Thoracic aorta (tissue), 2 donors: ENCODE results near the gene LHPP. TPM values are rescaled to one million over a fixed set of nuclear protein-coding genes. Genes with fewer than 3 reads are reported as not detected.
"Not testable (repeated sequence)": the region's sequence is repeated elsewhere in the genome, so short reads cannot be mapped to it uniquely, and the experiment has no call there.

Source experiments
- ATAC-seq: fragments of 150-250 bp; one replicate; pipeline ENCODE4 v1.8.0; 2017; ENCODE audit warnings: low read depth; ENCODE audit not compliant: insufficient number of reproducible peaks, low FRiP score
- DNase-seq: peaks from one replicate; pipeline ENCODE4 v3.0.0-alpha.2; 2020; ENCODE audit warnings: low spot score
- H3K27ac ChIP-seq, 2 donors: fragments of 200-600 bp; sonication (generic); 1 replicate in 1 of 2; 2 replicates in 1 of 2; pipeline ENCODE4 v1.5.1; 2016; ENCODE audit warnings: mild to moderate bottlenecking in 2 of 2, moderate library complexity in 2 of 2
- H3K27me3 ChIP-seq: fragments of 200-600 bp; sonication (generic); replicated peaks from 2 replicates; pipeline ENCODE4 v1.6.0; 2016; ENCODE audit warnings: mild to moderate bottlenecking; ENCODE audit not compliant: insufficient read depth
- H3K36me3 ChIP-seq: fragments of 200-600 bp; sonication (generic); one replicate; pipeline ENCODE4 v1.5.1; 2016
- H3K4me1 ChIP-seq, 2 donors: fragments of 200-600 bp; sonication (generic); 1 replicate in 1 of 2; 2 replicates in 1 of 2; pipeline versions ENCODE4 v1.5.1 to v1.6.0; 2016; ENCODE audit warnings: low read depth in 2 of 2, mild to moderate bottlenecking in 1 of 2; ENCODE audit not compliant: control insufficient read depth in 1 of 2
- H3K4me3 ChIP-seq: fragments of 200-600 bp; sonication (generic); 2 replicates; pipeline ENCODE4 v1.5.1; 2016; ENCODE audit warnings: mild to moderate bottlenecking
- H3K9me3 ChIP-seq: fragments of 200-600 bp; sonication (generic); 2 replicates; pipeline ENCODE4 v1.5.1; 2016
- total RNA-seq, 2 donors: library from RNA; depleted of rRNA; stranded (reverse); fragments of >200 nt; gene quantifications; one replicate each; pipeline versions ENCODE4 v1.1.0 to v1.2.3, GENCODE V29; 2016
- TF ChIP-seq, protein P1 (sequence below): fragments of 200-600 bp; sonication (generic); IDR thresholded peaks from one replicate; pipeline ENCODE4 v1.5.1; 2019; ENCODE audit warnings: antibody characterized with exemption

Gene LHPP
- total RNA-seq, 2 donors from 2014 or later: 7.2 to 24.1 TPM

- H3K27me3 ChIP-seq: no peaks in the 10 kb centered on the region
- no peaks in the 10 kb centered on the region for H3K36me3 ChIP-seq
- no peak overlapping the region for H3K27ac ChIP-seq
- no peaks in the 10 kb centered on the region for H3K4me1 ChIP-seq
- ATAC-seq: no peak
- H3K9me3 ChIP-seq: no peaks in the 10 kb centered on the region
- TF ChIP-seq, protein P1, sequence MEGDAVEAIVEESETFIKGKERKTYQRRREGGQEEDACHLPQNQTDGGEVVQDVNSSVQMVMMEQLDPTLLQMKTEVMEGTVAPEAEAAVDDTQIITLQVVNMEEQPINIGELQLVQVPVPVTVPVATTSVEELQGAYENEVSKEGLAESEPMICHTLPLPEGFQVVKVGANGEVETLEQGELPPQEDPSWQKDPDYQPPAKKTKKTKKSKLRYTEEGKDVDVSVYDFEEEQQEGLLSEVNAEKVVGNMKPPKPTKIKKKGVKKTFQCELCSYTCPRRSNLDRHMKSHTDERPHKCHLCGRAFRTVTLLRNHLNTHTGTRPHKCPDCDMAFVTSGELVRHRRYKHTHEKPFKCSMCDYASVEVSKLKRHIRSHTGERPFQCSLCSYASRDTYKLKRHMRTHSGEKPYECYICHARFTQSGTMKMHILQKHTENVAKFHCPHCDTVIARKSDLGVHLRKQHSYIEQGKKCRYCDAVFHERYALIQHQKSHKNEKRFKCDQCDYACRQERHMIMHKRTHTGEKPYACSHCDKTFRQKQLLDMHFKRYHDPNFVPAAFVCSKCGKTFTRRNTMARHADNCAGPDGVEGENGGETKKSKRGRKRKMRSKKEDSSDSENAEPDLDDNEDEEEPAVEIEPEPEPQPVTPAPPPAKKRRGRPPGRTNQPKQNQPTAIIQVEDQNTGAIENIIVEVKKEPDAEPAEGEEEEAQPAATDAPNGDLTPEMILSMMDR: no peak
- DNase-seq: no peak
- H3K4me3 ChIP-seq: no peak overlapping the region
Measured at GRCh38 chr10:124605856-124606812, 144.5 kb downstream of the LHPP start.

GRCh38 chr10:124606822-124607221, 145.2 kb downstream of the LHPP start:
- DNase-seq (no peak), ATAC-seq (no peak)
- Histone ChIP-seq H3K27me3 (no peaks in the 10 kb centered on the region), H3K9me3 (no peaks in the 10 kb centered on the region), H3K27ac (no peak overlapping the region), H3K4me3 (no peak overlapping the region), H3K36me3 (no peaks in the 10 kb centered on the region), H3K4me1 (no peaks in the 10 kb centered on the region)
- TF ChIP-seq, protein P1: no peak

- TF ChIP-seq, protein P1: no peak
- no peaks in the 10 kb centered on the region for H3K9me3 ChIP-seq
- peaks cover 0 to 1% of the 10 kb centered on the region in 2 donors for H3K4me1 ChIP-seq
- no peak overlapping the region for H3K4me3 ChIP-seq
- no peak for ATAC-seq
- H3K27ac ChIP-seq: no peak overlapping the region
- no peaks in the 10 kb centered on the region for H3K27me3 ChIP-seq
- H3K36me3 ChIP-seq: no peaks in the 10 kb centered on the region
- DNase-seq: no peak
Measured at GRCh38 chr10:124607693-124608092, 146.1 kb downstream of the LHPP start.

GRCh38 chr10:124608093-124608721, 146.6 kb downstream of the LHPP start:
- Histone ChIP-seq H3K36me3 (no peaks in the 10 kb centered on the region), H3K9me3 (no peaks in the 10 kb centered on the region), H3K4me3 (no peak overlapping the region), H3K27ac (no peak overlapping the region), H3K4me1 (peaks cover 0 to 4% of the 10 kb centered on the region in 2 donors), H3K27me3 (no peaks in the 10 kb centered on the region)
- ATAC-seq (no peak), DNase-seq (no peak)
- TF ChIP-seq, protein P1: no peak

DNA sequence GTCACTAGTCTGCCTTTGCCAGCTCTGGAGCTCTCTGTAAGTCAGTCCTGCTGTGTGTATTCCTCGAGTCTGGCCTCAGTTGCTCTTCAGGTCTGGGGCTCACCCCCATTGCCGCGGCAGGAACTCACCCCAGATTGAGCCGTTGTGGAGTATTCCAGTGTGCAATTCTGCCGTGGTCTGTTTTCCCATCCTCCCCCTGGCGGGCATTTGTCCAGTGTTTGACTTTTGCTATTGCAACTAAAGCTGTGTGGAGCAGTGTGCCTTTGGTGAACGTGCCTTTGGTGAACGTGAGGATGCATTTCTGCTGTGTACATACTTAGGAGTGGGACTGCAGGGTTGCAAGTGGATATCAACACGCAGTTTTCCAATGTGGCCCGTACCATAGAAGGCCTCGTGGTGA, 148.1 kb downstream of the LHPP start:
- Histone ChIP-seq H3K9me3 (no peaks in the 10 kb centered on the region), H3K4me3 (no peak overlapping the region), H3K27me3 (no peaks in the 10 kb centered on the region), H3K27ac (no peak overlapping the region), H3K36me3 (no peaks in the 10 kb centered on the region), H3K4me1 (peaks cover 0 to 4% of the 10 kb centered on the region in 2 donors)
- TF ChIP-seq, protein P1: no peak
- DNase-seq (no peak), ATAC-seq (no peak)

DNA sequence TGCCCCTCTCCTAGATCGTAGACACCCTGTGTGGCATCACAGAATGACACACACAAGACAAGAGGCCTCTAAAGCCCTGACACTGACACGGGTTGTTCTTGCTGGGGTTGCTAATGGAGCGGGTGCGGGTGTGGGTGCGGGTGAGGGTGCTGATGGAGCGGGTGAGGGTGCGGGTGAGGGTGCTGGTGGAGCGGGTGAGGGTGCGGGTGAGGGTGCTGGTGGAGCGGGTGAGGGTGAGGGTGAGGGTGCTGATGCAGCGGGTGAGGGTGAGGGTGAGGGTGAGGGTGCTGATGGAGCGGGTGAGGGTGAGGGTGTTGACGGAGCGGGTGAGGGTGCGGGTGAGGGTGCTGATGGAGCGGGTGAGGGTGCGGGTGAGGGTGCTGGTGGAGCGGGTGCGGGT, 148.6 kb downstream of the LHPP start:
- not testable (repeated sequence) for H3K27me3 ChIP-seq, ATAC-seq, H3K4me1 ChIP-seq, H3K4me3 ChIP-seq, H3K9me3 ChIP-seq, DNase-seq, H3K36me3 ChIP-seq, H3K27ac ChIP-seq

- H3K9me3 ChIP-seq, H3K27me3 ChIP-seq, H3K4me3 ChIP-seq, H3K27ac ChIP-seq, H3K36me3 ChIP-seq, DNase-seq, ATAC-seq, H3K4me1 ChIP-seq: not testable (repeated sequence)
Measured at GRCh38 chr10:124610851-124611250, 149.2 kb downstream of the LHPP start.
